Hepatocyte (in vitro differentiated cells): ENCODE data around the gene MFSD2A. TPM values are rescaled to one million over a fixed set of nuclear protein-coding genes. Genes with fewer than 3 reads are reported as not detected.
"Not testable (repeated sequence)": the region's sequence is repeated elsewhere in the genome, so short reads cannot be mapped to it uniquely, and the experiment has no call there.

Source experiments
- DNase-seq: peaks from one replicate; pipeline ENCODE4 v3.0.0-alpha.2; 2016; ENCODE audit warnings: low spot score
- H2AFZ ChIP-seq: fragments of 200-600 bp; sonication (generic); 2 replicates; pipeline ENCODE4 v1.6.0; 2016; ENCODE audit warnings: antibody characterized with exemption, mild to moderate bottlenecking
- H3K27ac ChIP-seq: fragments of 200-600 bp; sonication (generic); 2 replicates; pipeline ENCODE4 v1.5.1; 2016; ENCODE audit warnings: mild to moderate bottlenecking
- H3K27me3 ChIP-seq: fragments of 200-600 bp; sonication (generic); 2 replicates; pipeline ENCODE4 v1.6.1; 2016
- H3K36me3 ChIP-seq: fragments of 200-600 bp; sonication (generic); replicated peaks from 2 replicates; pipeline ENCODE4 v1.5.1; 2016; ENCODE audit warnings: low read depth; ENCODE audit not compliant: insufficient read depth
- H3K4me1 ChIP-seq: fragments of 200-600 bp; sonication (generic); 2 replicates; pipeline ENCODE4 v1.5.1; 2016; ENCODE audit warnings: mild to moderate bottlenecking, moderate library complexity; ENCODE audit not compliant: insufficient read depth
- H3K4me2 ChIP-seq: fragments of 200-600 bp; sonication (generic); 2 replicates; pipeline ENCODE4 v1.6.0; 2016
- H3K4me3 ChIP-seq: fragments of 200-600 bp; sonication (generic); 2 replicates; pipeline ENCODE4 v1.5.1; 2016; ENCODE audit warnings: mild to moderate bottlenecking
- H3K79me2 ChIP-seq: fragments of 200-600 bp; sonication (generic); 2 replicates; pipeline ENCODE4 v1.6.0; 2017; ENCODE audit warnings: mild to moderate bottlenecking
- H3K9me2 ChIP-seq: fragments of 200-600 bp; sonication (generic); replicated peaks from 2 replicates; pipeline ENCODE4 v1.6.0; 2017; ENCODE audit warnings: mild to moderate bottlenecking; ENCODE audit not compliant: insufficient read depth
- H3K9me3 ChIP-seq: fragments of 200-600 bp; sonication (generic); 2 replicates; pipeline ENCODE4 v1.5.1; 2016; ENCODE audit warnings: low read depth, mild to moderate bottlenecking
- H4K20me1 ChIP-seq: fragments of 200-600 bp; sonication (generic); 2 replicates; pipeline ENCODE4 v1.6.0; 2016; ENCODE audit warnings: mild to moderate bottlenecking; ENCODE audit not compliant: insufficient read depth, poor library complexity, severe bottlenecking
- CTCF ChIP-seq: fragments of 200-600 bp; sonication (generic); IDR thresholded peaks from 2 replicates; pipeline ENCODE4 v1.5.1; 2016; ENCODE audit warnings: antibody characterized with exemption, mild to moderate bottlenecking; ENCODE audit not compliant: poor library complexity
- EZH2 ChIP-seq: fragments of 200-600 bp; sonication (generic); IDR thresholded peaks from 2 replicates; pipeline ENCODE4 v1.6.1; 2016; ENCODE audit warnings: antibody characterized with exemption, mild to moderate bottlenecking, borderline replicate concordance
- EZH2phosphoT487 ChIP-seq: fragments of 200-600 bp; sonication (generic); IDR thresholded peaks from one replicate; pipeline ENCODE4 v1.6.1; 2018; ENCODE audit warnings: antibody characterized with exemption, mild to moderate bottlenecking, low read depth, moderate library complexity; ENCODE audit not compliant: unreplicated experiment, severe bottlenecking
- WGBS: methylation state at CpG from one replicate; pipeline ENCODE4 v1.1.6; 2016; ENCODE audit warnings: low lambda C conversion rate; ENCODE audit errors: missing lambda C conversion rate; 5-methylcytosine and 5-hydroxymethylcytosine counted together
- polyA plus RNA-seq: library from polyadenylated mRNA; unstranded; fragments of >200 nt; fragmentation: Nextera tagmentation; extraction: Ambion mirVana; gene quantifications from 2 replicates; pipeline ENCODE4 v1.2.1, GENCODE V29; 2016
- total RNA-seq: library from RNA; depleted of rRNA; stranded (reverse); fragments of >200 nt; gene quantifications from 2 replicates; pipeline ENCODE4 v1.2.3, GENCODE V29; 2014

The MFSD2A gene
- total and polyA plus RNA-seq, 2 experiments from 2014 or later: 4.8 to 9.8 TPM

GRCh38 chr1:40004857-40005256, 49.9 kb downstream of the MFSD2A start:
- Histone ChIP-seq H3K9me2 (no peaks in the 10 kb centered on the region), H3K9me3 (no peaks in the 10 kb centered on the region), H3K27ac (no peak overlapping the region), H3K27me3 (no peaks in the 10 kb centered on the region), H3K4me3 (no peak overlapping the region), H3K36me3 (no peaks in the 10 kb centered on the region), H3K79me2 (no peaks in the 10 kb centered on the region), H3K4me2 (no peak overlapping the region), H2AFZ (no peak overlapping the region), H3K4me1 (no peaks in the 10 kb centered on the region), H4K20me1 (no peaks in the 10 kb centered on the region)
- no peak for DNase-seq
- 68% methylated on average over 2 of the region's 2 CpGs for WGBS
- no peak for TF ChIP-seq EZH2
- no peak for TF ChIP-seq CTCF
- no peak for TF ChIP-seq EZH2phosphoT487

- H3K9me3 ChIP-seq, H4K20me1 ChIP-seq, H3K4me3 ChIP-seq, H3K36me3 ChIP-seq, H3K27ac ChIP-seq, H3K4me2 ChIP-seq, H3K79me2 ChIP-seq, H3K27me3 ChIP-seq, H3K9me2 ChIP-seq, H2AFZ ChIP-seq, DNase-seq, H3K4me1 ChIP-seq: not testable (repeated sequence)
- WGBS: 87% methylated on average over 3 of the region's 3 CpGs
Observed at GRCh38 chr1:40007481-40008034, 52.6 kb downstream of the MFSD2A start.

- no peaks in the 10 kb centered on the region for H3K79me2 ChIP-seq
- TF ChIP-seq CTCF: no peak
- no peak for TF ChIP-seq EZH2
- TF ChIP-seq EZH2phosphoT487: no peak
- H2AFZ ChIP-seq: no peak overlapping the region
- H3K4me1 ChIP-seq: no peaks in the 10 kb centered on the region
- WGBS: 90% methylated on average over 3 of the region's 3 CpGs
- no peak overlapping the region for H3K4me3 ChIP-seq
- no peaks in the 10 kb centered on the region for H3K36me3 ChIP-seq
- H3K4me2 ChIP-seq: no peak overlapping the region
- H3K27ac ChIP-seq: no peak overlapping the region
- H3K9me3 ChIP-seq: no peaks in the 10 kb centered on the region
- no peaks in the 10 kb centered on the region for H3K9me2 ChIP-seq
- DNase-seq: no peak
- no peaks in the 10 kb centered on the region for H4K20me1 ChIP-seq
- no peaks in the 10 kb centered on the region for H3K27me3 ChIP-seq
Observed at GRCh38 chr1:40011198-40011597, 56.3 kb downstream of the MFSD2A start.

- DNase-seq: no peak
- H3K9me3 ChIP-seq: no peaks in the 10 kb centered on the region
- no peaks in the 10 kb centered on the region for H3K27me3 ChIP-seq
- no peaks in the 10 kb centered on the region for H3K36me3 ChIP-seq
- no peak overlapping the region for H3K4me3 ChIP-seq
- no peak overlapping the region for H3K27ac ChIP-seq
- no peaks in the 10 kb centered on the region for H3K9me2 ChIP-seq
- no peaks in the 10 kb centered on the region for H4K20me1 ChIP-seq
- no peak overlapping the region for H3K4me2 ChIP-seq
- H2AFZ ChIP-seq: no peak overlapping the region
- TF ChIP-seq EZH2phosphoT487 (no peak), CTCF (no peak), EZH2 (no peak)
- H3K4me1 ChIP-seq: no peaks in the 10 kb centered on the region
- no peaks in the 10 kb centered on the region for H3K79me2 ChIP-seq
- WGBS: 94% methylated on average over 3 of the region's 3 CpGs
Observed at GRCh38 chr1:40014253-40014706, 59.3 kb downstream of the MFSD2A start.
